Loucy (cell line): ENCODE measurements around the gene AGPAT3.

ENCODE experiments used
- EZH2phosphoT487 ChIP-seq: fragments of 200-600 bp; IDR thresholded peaks from 2 replicates; pipeline ENCODE4 v1.6.1; 2018; ENCODE audit warnings: antibody characterized with exemption, mild to moderate bottlenecking, moderate library complexity, borderline replicate concordance
- TF ChIP-seq, protein P1 (sequence below): fragments of 200-600 bp; sonication (generic); conservative IDR thresholded peaks from 2 replicates; pipeline ENCODE4 v1.5.1; 2014; ENCODE audit warnings: mild to moderate bottlenecking, antibody characterized with exemption, low read length

DNA sequence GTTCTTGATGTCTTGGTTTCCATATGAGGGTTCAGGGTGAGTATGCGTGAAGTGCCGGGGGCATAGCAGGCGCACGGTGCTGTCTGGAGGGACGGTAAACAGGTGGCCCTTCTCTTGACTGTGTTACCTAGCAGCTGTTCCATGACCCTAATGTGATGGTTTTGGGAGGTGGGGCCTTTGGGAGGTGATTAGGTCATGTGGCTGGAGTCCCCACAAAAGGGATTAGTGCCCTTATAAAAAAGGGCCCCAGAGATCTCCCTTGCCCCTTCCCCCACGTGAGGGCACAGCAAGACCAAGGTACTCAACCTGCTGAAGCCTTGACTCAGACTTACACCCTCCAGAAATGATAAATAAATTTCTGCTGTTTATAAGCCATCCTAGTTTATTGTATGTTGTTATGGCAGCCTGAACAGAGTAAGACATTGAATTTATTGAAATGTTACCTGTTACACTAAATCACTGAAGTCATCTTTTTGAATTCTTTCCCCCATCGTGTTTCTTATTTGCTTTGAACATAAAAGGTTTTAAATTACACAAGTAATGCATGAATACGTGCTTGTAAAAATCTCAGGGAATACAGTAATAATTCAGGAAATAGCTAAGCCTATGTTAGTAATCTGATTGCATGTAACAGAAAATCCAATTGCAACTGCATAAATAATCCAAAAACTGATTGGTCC, 162.7 kb downstream of the AGPAT3 start:
- TF ChIP-seq, protein P1, sequence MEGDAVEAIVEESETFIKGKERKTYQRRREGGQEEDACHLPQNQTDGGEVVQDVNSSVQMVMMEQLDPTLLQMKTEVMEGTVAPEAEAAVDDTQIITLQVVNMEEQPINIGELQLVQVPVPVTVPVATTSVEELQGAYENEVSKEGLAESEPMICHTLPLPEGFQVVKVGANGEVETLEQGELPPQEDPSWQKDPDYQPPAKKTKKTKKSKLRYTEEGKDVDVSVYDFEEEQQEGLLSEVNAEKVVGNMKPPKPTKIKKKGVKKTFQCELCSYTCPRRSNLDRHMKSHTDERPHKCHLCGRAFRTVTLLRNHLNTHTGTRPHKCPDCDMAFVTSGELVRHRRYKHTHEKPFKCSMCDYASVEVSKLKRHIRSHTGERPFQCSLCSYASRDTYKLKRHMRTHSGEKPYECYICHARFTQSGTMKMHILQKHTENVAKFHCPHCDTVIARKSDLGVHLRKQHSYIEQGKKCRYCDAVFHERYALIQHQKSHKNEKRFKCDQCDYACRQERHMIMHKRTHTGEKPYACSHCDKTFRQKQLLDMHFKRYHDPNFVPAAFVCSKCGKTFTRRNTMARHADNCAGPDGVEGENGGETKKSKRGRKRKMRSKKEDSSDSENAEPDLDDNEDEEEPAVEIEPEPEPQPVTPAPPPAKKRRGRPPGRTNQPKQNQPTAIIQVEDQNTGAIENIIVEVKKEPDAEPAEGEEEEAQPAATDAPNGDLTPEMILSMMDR, result no peak
- TF ChIP-seq EZH2phosphoT487, result no peak
